ENCODE measurements around the gene ENOX1. TPM values are rescaled to one million over a fixed set of nuclear protein-coding genes. Genes with fewer than 3 reads are reported as not detected.

Gene ENOX1
- polyA plus RNA-seq, 1 donor (not counting 4 experiments of a cell fraction or from before 2014, with no cell fraction given): 1.1 TPM

- H3K4me2 ChIP-seq (ENCODE audit: control insufficient read depth, extremely low read depth, insufficient read depth, low read depth, low read length): no peak overlapping the region
- no peaks in the 10 kb centered on the region for H3K27me3 ChIP-seq (ENCODE audit: control insufficient read depth, extremely low read depth, insufficient read depth, low read length)
- H4K20me1 ChIP-seq (ENCODE audit: control insufficient read depth, extremely low read depth, insufficient read depth, low read length): no peaks in the 10 kb centered on the region
- peaks cover 18% of the 10 kb centered on the region for H3K4me1 ChIP-seq (ENCODE audit: control insufficient read depth, extremely low read depth, insufficient read depth, low read length)
- TF ChIP-seq EZH2 (IDR thresholded peaks at IDR 0.05; ENCODE audit: low read length) (no peak), CTCF (optimal IDR thresholded peaks at IDR 0.05 in 1 of 3, IDR thresholded peaks at IDR 0.05 in 1 of 3, conservative IDR thresholded peaks at IDR 0.05 in 1 of 3; ENCODE audit: extremely low read depth in 1 of 3, insufficient read depth in 2 of 3, low read length in 3 of 3) (no peak)
- DNase-seq (ENCODE audit: low read depth, low spot score): no peak
- H3K9me1 ChIP-seq (ENCODE audit: control insufficient read depth, extremely low read depth, insufficient read depth, low read length): no peaks in the 10 kb centered on the region
- no peaks in the 10 kb centered on the region for H3K79me2 ChIP-seq (ENCODE audit: control insufficient read depth, insufficient read depth, low read length)
- H2AFZ ChIP-seq (ENCODE audit: control insufficient read depth, low read length): peak overlapping the region; percentile 31
- H3K36me3 ChIP-seq (ENCODE audit: control insufficient read depth in 2 of 2, extremely low read depth in 1 of 2, insufficient read depth in 2 of 2, low read length in 2 of 2): no peaks in the 10 kb centered on the region
- no peak for FAIRE-seq
- dilution Hi-C loops (cut with MboI; ENCODE audit: extremely low pct_ligation_motif_present, low sequenced_read_pairs): no loop called here
- no peak overlapping the region for H3K27ac ChIP-seq (ENCODE audit: control insufficient read depth, insufficient read depth, low read length)
- H3K9ac ChIP-seq (ENCODE audit: control insufficient read depth, extremely low read depth, insufficient read depth, low read length): no peak overlapping the region
- no peaks in the 10 kb centered on the region for H3K9me3 ChIP-seq (ENCODE audit: control insufficient read depth, low read depth, low read length)
- no peak overlapping the region for H3K4me3 ChIP-seq (ENCODE audit: control insufficient read depth in 2 of 3, extremely low read depth in 1 of 3, insufficient read depth in 2 of 3, low read depth in 1 of 3, low read length in 3 of 3)
Measured at GRCh38 chr13:43299374-43299773, 487.4 kb downstream of the ENOX1 start.

GRCh38 chr13:43298816-43299215, 488.0 kb downstream of the ENOX1 start:
- DNase-seq (ENCODE audit: low read depth, low spot score) (no peak), FAIRE-seq (peak; percentile 87)
- H3K9me3 ChIP-seq (ENCODE audit: control insufficient read depth, low read depth, low read length): no peaks in the 10 kb centered on the region
- peak overlapping the region in 2 of 3 experiments; percentile 5 to 9 for H3K4me3 ChIP-seq (ENCODE audit: control insufficient read depth in 2 of 3, extremely low read depth in 1 of 3, insufficient read depth in 2 of 3, low read depth in 1 of 3, low read length in 3 of 3)
- H3K9ac ChIP-seq (ENCODE audit: control insufficient read depth, extremely low read depth, insufficient read depth, low read length): no peak overlapping the region
- H4K20me1 ChIP-seq (ENCODE audit: control insufficient read depth, extremely low read depth, insufficient read depth, low read length): no peaks in the 10 kb centered on the region
- dilution Hi-C loops (cut with MboI; ENCODE audit: extremely low pct_ligation_motif_present, low sequenced_read_pairs): no loop called here
- peak overlapping the region; percentile 39 for H2AFZ ChIP-seq (ENCODE audit: control insufficient read depth, low read length)
- H3K27me3 ChIP-seq (ENCODE audit: control insufficient read depth, extremely low read depth, insufficient read depth, low read length): no peaks in the 10 kb centered on the region
- TF ChIP-seq EZH2 (IDR thresholded peaks at IDR 0.05; ENCODE audit: low read length) (no peak), CTCF (optimal IDR thresholded peaks at IDR 0.05 in 1 of 3, IDR thresholded peaks at IDR 0.05 in 1 of 3, conservative IDR thresholded peaks at IDR 0.05 in 1 of 3; ENCODE audit: extremely low read depth in 1 of 3, insufficient read depth in 2 of 3, low read length in 3 of 3) (no peak)
- no peaks in the 10 kb centered on the region for H3K36me3 ChIP-seq (ENCODE audit: control insufficient read depth in 2 of 2, extremely low read depth in 1 of 2, insufficient read depth in 2 of 2, low read length in 2 of 2)
- H3K79me2 ChIP-seq (ENCODE audit: control insufficient read depth, insufficient read depth, low read length): no peaks in the 10 kb centered on the region
- H3K27ac ChIP-seq (ENCODE audit: control insufficient read depth, insufficient read depth, low read length): peak overlapping the region; percentile 15
- H3K4me2 ChIP-seq (ENCODE audit: control insufficient read depth, extremely low read depth, insufficient read depth, low read depth, low read length): peak overlapping the region; percentile 63
- H3K4me1 ChIP-seq (ENCODE audit: control insufficient read depth, extremely low read depth, insufficient read depth, low read length): peaks cover 18% of the 10 kb centered on the region
- no peaks in the 10 kb centered on the region for H3K9me1 ChIP-seq (ENCODE audit: control insufficient read depth, extremely low read depth, insufficient read depth, low read length)

All from keratinocyte (primary cell).